Hepatocyte (in vitro differentiated cells): ENCODE measurements around the gene CCDC74A. TPM values are rescaled to one million over a fixed set of nuclear protein-coding genes. Genes with fewer than 3 reads are reported as not detected.
"Not testable (repeated sequence)": the region's sequence is repeated elsewhere in the genome, so short reads cannot be mapped to it uniquely, and the experiment has no call there.

Experiments
- DNase-seq: peaks from one replicate; pipeline ENCODE4 v3.0.0-alpha.2; 2016; ENCODE audit warnings: low spot score
- H2AFZ ChIP-seq: fragments of 200-600 bp; sonication (generic); 2 replicates; pipeline ENCODE4 v1.6.0; 2016; ENCODE audit warnings: antibody characterized with exemption, mild to moderate bottlenecking
- H3K27ac ChIP-seq: fragments of 200-600 bp; sonication (generic); 2 replicates; pipeline ENCODE4 v1.5.1; 2016; ENCODE audit warnings: mild to moderate bottlenecking
- H3K27me3 ChIP-seq: fragments of 200-600 bp; sonication (generic); 2 replicates; pipeline ENCODE4 v1.6.1; 2016
- H3K36me3 ChIP-seq: fragments of 200-600 bp; sonication (generic); replicated peaks from 2 replicates; pipeline ENCODE4 v1.5.1; 2016; ENCODE audit warnings: low read depth; ENCODE audit not compliant: insufficient read depth
- H3K4me1 ChIP-seq: fragments of 200-600 bp; sonication (generic); 2 replicates; pipeline ENCODE4 v1.5.1; 2016; ENCODE audit warnings: mild to moderate bottlenecking, moderate library complexity; ENCODE audit not compliant: insufficient read depth
- H3K4me2 ChIP-seq: fragments of 200-600 bp; sonication (generic); 2 replicates; pipeline ENCODE4 v1.6.0; 2016
- H3K4me3 ChIP-seq: fragments of 200-600 bp; sonication (generic); 2 replicates; pipeline ENCODE4 v1.5.1; 2016; ENCODE audit warnings: mild to moderate bottlenecking
- H3K79me2 ChIP-seq: fragments of 200-600 bp; sonication (generic); 2 replicates; pipeline ENCODE4 v1.6.0; 2017; ENCODE audit warnings: mild to moderate bottlenecking
- H3K9me2 ChIP-seq: fragments of 200-600 bp; sonication (generic); replicated peaks from 2 replicates; pipeline ENCODE4 v1.6.0; 2017; ENCODE audit warnings: mild to moderate bottlenecking; ENCODE audit not compliant: insufficient read depth
- H3K9me3 ChIP-seq: fragments of 200-600 bp; sonication (generic); 2 replicates; pipeline ENCODE4 v1.5.1; 2016; ENCODE audit warnings: low read depth, mild to moderate bottlenecking
- H4K20me1 ChIP-seq: fragments of 200-600 bp; sonication (generic); 2 replicates; pipeline ENCODE4 v1.6.0; 2016; ENCODE audit warnings: mild to moderate bottlenecking; ENCODE audit not compliant: insufficient read depth, poor library complexity, severe bottlenecking
- CTCF ChIP-seq: fragments of 200-600 bp; sonication (generic); IDR thresholded peaks from 2 replicates; pipeline ENCODE4 v1.5.1; 2016; ENCODE audit warnings: antibody characterized with exemption, mild to moderate bottlenecking; ENCODE audit not compliant: poor library complexity
- EZH2 ChIP-seq: fragments of 200-600 bp; sonication (generic); IDR thresholded peaks from 2 replicates; pipeline ENCODE4 v1.6.1; 2016; ENCODE audit warnings: antibody characterized with exemption, mild to moderate bottlenecking, borderline replicate concordance
- EZH2phosphoT487 ChIP-seq: fragments of 200-600 bp; sonication (generic); IDR thresholded peaks from one replicate; pipeline ENCODE4 v1.6.1; 2018; ENCODE audit warnings: antibody characterized with exemption, mild to moderate bottlenecking, low read depth, moderate library complexity; ENCODE audit not compliant: unreplicated experiment, severe bottlenecking
- WGBS: methylation state at CpG from one replicate; pipeline ENCODE4 v1.1.6; 2016; ENCODE audit warnings: low lambda C conversion rate; ENCODE audit errors: missing lambda C conversion rate; 5-methylcytosine and 5-hydroxymethylcytosine counted together
- polyA plus RNA-seq: library from polyadenylated mRNA; unstranded; fragments of >200 nt; fragmentation: Nextera tagmentation; extraction: Ambion mirVana; gene quantifications from 2 replicates; pipeline ENCODE4 v1.2.1, GENCODE V29; 2016
- total RNA-seq: library from RNA; depleted of rRNA; stranded (reverse); fragments of >200 nt; gene quantifications from 2 replicates; pipeline ENCODE4 v1.2.3, GENCODE V29; 2014

CCDC74A gene
- total and polyA plus RNA-seq, 2 experiments from 2014 or later, result 8.0 to 9.4 TPM

- Histone ChIP-seq H2AFZ (peak overlapping the region; percentile 88), H4K20me1 (peaks cover 5% of the 10 kb centered on the region), H3K9me3 (no peaks in the 10 kb centered on the region), H3K4me3 (peak overlapping the region; percentile 62), H3K36me3 (no peaks in the 10 kb centered on the region), H3K4me1 (peaks cover 9% of the 10 kb centered on the region), H3K27ac (peak overlapping the region; percentile 93), H3K27me3 (no peaks in the 10 kb centered on the region), H3K79me2 (peaks cover 61% of the 10 kb centered on the region), H3K9me2 (no peaks in the 10 kb centered on the region), H3K4me2 (peak overlapping the region; percentile 91)
- under 1% methylated on average over 62 of the region's 79 CpGs for WGBS
- peak; percentile 84 for TF ChIP-seq CTCF
- no peak for TF ChIP-seq EZH2phosphoT487
- no peak for TF ChIP-seq EZH2
- DNase-seq, result peak; percentile 98
Observed at GRCh38 chr2:131492418-131493198, 35.1 kb upstream of the CCDC74A start.

GRCh38 chr2:131493199-131493968 is 34.3 kb upstream of the CCDC74A start:
- Histone ChIP-seq H3K36me3 (no peaks in the 10 kb centered on the region), H4K20me1 (peaks cover 5% of the 10 kb centered on the region), H3K4me3 (peak overlapping the region; percentile 43), H3K9me3 (no peaks in the 10 kb centered on the region), H3K4me2 (peak overlapping the region; percentile 91), H2AFZ (peak overlapping the region; percentile 55), H3K9me2 (no peaks in the 10 kb centered on the region), H3K79me2 (peaks cover 61% of the 10 kb centered on the region), H3K27ac (peak overlapping the region; percentile 93), H3K4me1 (peaks cover 9% of the 10 kb centered on the region), H3K27me3 (no peaks in the 10 kb centered on the region)
- no peak for DNase-seq
- WGBS, result under 1% methylated on average over 40 of the region's 40 CpGs
- no peak for TF ChIP-seq EZH2
- TF ChIP-seq EZH2phosphoT487, result no peak

GRCh38 chr2:131495506-131495905 is 32.2 kb upstream of the CCDC74A start:
- not testable (repeated sequence) for H3K9me2 ChIP-seq, DNase-seq, H3K4me3 ChIP-seq, H3K4me2 ChIP-seq, H3K36me3 ChIP-seq, H3K27me3 ChIP-seq, H4K20me1 ChIP-seq, H2AFZ ChIP-seq, H3K27ac ChIP-seq, H3K4me1 ChIP-seq, H3K9me3 ChIP-seq
- 100% methylated on average over 1 of the region's 1 CpG for WGBS
- H3K79me2 ChIP-seq, result peaks cover 50% of the 10 kb centered on the region

- not testable (repeated sequence) for H3K9me2 ChIP-seq, H3K27me3 ChIP-seq, H3K4me2 ChIP-seq, H3K4me1 ChIP-seq, H3K36me3 ChIP-seq, H2AFZ ChIP-seq, H3K9me3 ChIP-seq, DNase-seq, H4K20me1 ChIP-seq, H3K27ac ChIP-seq, H3K4me3 ChIP-seq
- WGBS, result 75% methylated on average over 8 of the region's 8 CpGs
- peaks cover 39% of the 10 kb centered on the region for H3K79me2 ChIP-seq
Observed at GRCh38 chr2:131498321-131498973, 29.2 kb upstream of the CCDC74A start.

- not testable (repeated sequence) for H4K20me1 ChIP-seq, H3K79me2 ChIP-seq, H3K4me2 ChIP-seq, H3K9me3 ChIP-seq, H3K27ac ChIP-seq, H3K9me2 ChIP-seq, H3K36me3 ChIP-seq, H2AFZ ChIP-seq, DNase-seq, H3K27me3 ChIP-seq, H3K4me3 ChIP-seq, H3K4me1 ChIP-seq
- 99% methylated on average over 4 of the region's 4 CpGs for WGBS
Observed at GRCh38 chr2:131503587-131503986, 24.1 kb upstream of the CCDC74A start.

GRCh38 chr2:131504082-131504750 is 23.5 kb upstream of the CCDC74A start:
- 97% methylated on average over 7 of the region's 7 CpGs for WGBS
- not testable (repeated sequence) for H2AFZ ChIP-seq

More at GRCh38 chr2:131504082-131504750, 23.5 kb upstream of the CCDC74A start:
- H3K27me3 ChIP-seq, H3K79me2 ChIP-seq, H3K36me3 ChIP-seq, H3K27ac ChIP-seq, H3K9me3 ChIP-seq, DNase-seq, H3K4me2 ChIP-seq, H3K4me3 ChIP-seq, H3K4me1 ChIP-seq, H3K9me2 ChIP-seq, H4K20me1 ChIP-seq: not testable (repeated sequence)
